Measurements from ENCODE around the gene LINC00305. TPM values are rescaled to one million over a fixed set of nuclear protein-coding genes. Genes with fewer than 3 reads are reported as not detected.

LINC00305 gene
- total and polyA plus RNA-seq, 10 of the 15 experiments (the other 5 are each of a cell fraction or from before 2014, with no cell fraction given) = 0.11 to 19.4 (median 0.26) TPM; not detected in 7

DNA sequence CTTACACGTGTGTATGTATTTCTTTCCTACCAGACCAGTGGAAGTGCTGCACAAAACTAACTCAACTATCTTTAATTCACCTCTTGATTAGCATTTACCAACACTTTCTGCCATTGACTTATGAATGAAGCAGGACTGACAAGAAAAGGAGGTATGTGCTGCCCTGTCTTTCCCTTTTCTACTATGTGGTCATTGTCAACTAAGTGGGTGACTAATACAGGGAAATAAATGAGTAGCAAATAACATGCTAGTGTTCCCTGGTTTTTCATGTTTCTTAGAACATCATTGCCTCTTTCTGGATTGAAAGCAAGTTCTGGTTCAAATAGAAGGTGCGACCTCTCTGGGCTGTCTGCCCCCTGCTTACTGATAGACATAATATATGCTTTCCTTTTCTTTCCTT, 58.0 kb downstream of the LINC00305 start:
- Histone ChIP-seq H3K36me3 (ENCODE audit: control insufficient read depth in 2 of 2, insufficient read depth in 2 of 2, low read length in 1 of 2) (no peaks in the 10 kb centered on the region), H3K4me2 (ENCODE audit: control insufficient read depth, insufficient read depth) (no peak overlapping the region), H3K79me2 (ENCODE audit: control insufficient read depth, insufficient read depth, low read length) (no peaks in the 10 kb centered on the region), H3K4me1 (ENCODE audit: control insufficient read depth, insufficient read depth, low read length) (no peaks in the 10 kb centered on the region), H4K20me1 (ENCODE audit: control insufficient read depth, insufficient read depth) (no peaks in the 10 kb centered on the region), H3K9me3 (replicated peaks; ENCODE audit: control insufficient read depth, insufficient read depth, low read length) (no peaks in the 10 kb centered on the region), H3K27me3 (replicated peaks in 1 of 2; ENCODE audit: control insufficient read depth in 2 of 2, insufficient read depth in 2 of 2, low read length in 1 of 2) (no peaks in the 10 kb centered on the region), H3K9ac (ENCODE audit: control insufficient read depth, insufficient read depth, low read length) (no peak overlapping the region), H3K27ac (ENCODE audit: control insufficient read depth, insufficient read depth) (no peak overlapping the region), H2AFZ (ENCODE audit: control insufficient read depth, low read depth, low read length) (no peak overlapping the region), H3K4me3 (no peak overlapping the region)
- RAD21 ChIA-PET (ENCODE audit: unreplicated experiment) = interaction anchor here (1.2 kb wide), 1 partner anchor 9 kb away, joined by 5 read pairs; no protein-coding TSS in a partner anchor
- no peak for DNase-seq (ENCODE audit: low read depth, low spot score)
- 0% methylated on average over 2 of the region's 2 CpGs for WGBS (ENCODE audit: insufficient coverage, insufficient replicate concordance, low lambda C conversion rate, missing lambda C conversion rate)
- SMC1A ChIA-PET (ENCODE audit: uncharacterized antibody, unreplicated experiment) = interaction anchor here (1.1 to 2.4 kb wide), 4 partner anchors 9 to 320 kb away, joined by 5 to 8 read pairs (median 6); no protein-coding TSS in a partner anchor
- intact Hi-C loops (cut with micrococcal nuclease; ENCODE audit: unreplicated experiment) (loop anchor here (1.0 kb wide), 1 partner anchor 43 kb away; no protein-coding TSS in a partner anchor), in situ Hi-C loops (cut with MboI) (no loop called here)
- POLR2A ChIA-PET = interaction anchor here (0.9 kb wide), 1 partner anchor 10 kb away, joined by 4 read pairs; no protein-coding TSS in a partner anchor
- TF ChIP-seq SPI1 (IDR thresholded peaks at IDR 0.05; ENCODE audit: borderline replicate concordance, insufficient read depth, low read depth, low read length) (no peak), E4F1 (IDR thresholded peaks at IDR 0.05; ENCODE audit: borderline replicate concordance, partially characterized antibody) (no peak), ZSCAN29 (IDR thresholded peaks at IDR 0.05) (no peak), ZNF24 (IDR thresholded peaks at IDR 0.05) (no peak), SUPT20H (IDR thresholded peaks at IDR 0.05; ENCODE audit: borderline replicate concordance, control insufficient read depth, low read depth, low read length) (no peak), ZBTB40 (IDR thresholded peaks at IDR 0.05; ENCODE audit: borderline replicate concordance) (no peak), JUND (IDR thresholded peaks at IDR 0.05; ENCODE audit: low read depth, low read length) (no peak), EED (IDR thresholded peaks at IDR 0.05; ENCODE audit: low read depth) (no peak), ZNF217 (IDR thresholded peaks at IDR 0.05) (no peak), HDAC2 (IDR thresholded peaks at IDR 0.05) (no peak)
- peak; percentile 72 for ATAC-seq
- no peak for FAIRE-seq
- CTCF ChIA-PET = interaction anchor here (1.2 to 1.9 kb wide), 3 partner anchors 9 to 55 kb away, joined by 3 to 7 read pairs (median 4); no protein-coding TSS in a partner anchor
- BruUV-seq (replicated peaks) = no TSS peak

Data from GM12878 (cell line).